ENCODE measurements around the gene MRPL17.
A peak's percentile ranks its signal among the peaks of the same experiment; 100 is the strongest.

Gene MRPL17

GRCh38 chr11:6682936-6683861, at the start of gene MRPL17:
Gene MRPL17, minus strand, starts transcription at chr11:6683340. Its CDS starts 44 bp downstream, at chr11:6683296.
- peaks cover 7% of the 10 kb centered on the region for H3K36me3 ChIP-seq (ENCODE audit: control insufficient read depth, insufficient read depth, low read length)
- no peaks in the 10 kb centered on the region for H3K27me3 ChIP-seq (replicated peaks; ENCODE audit: control insufficient read depth, insufficient read depth, low read length)
- H3K4me3 ChIP-seq (replicated peaks; ENCODE audit: low read depth, low read length), result peak within 1 kb of the TSS; percentile 94
- peak; percentile 94 for DNase-seq (ENCODE audit: extremely low read depth, insufficient read length)
- TF ChIP-seq, protein P1, sequence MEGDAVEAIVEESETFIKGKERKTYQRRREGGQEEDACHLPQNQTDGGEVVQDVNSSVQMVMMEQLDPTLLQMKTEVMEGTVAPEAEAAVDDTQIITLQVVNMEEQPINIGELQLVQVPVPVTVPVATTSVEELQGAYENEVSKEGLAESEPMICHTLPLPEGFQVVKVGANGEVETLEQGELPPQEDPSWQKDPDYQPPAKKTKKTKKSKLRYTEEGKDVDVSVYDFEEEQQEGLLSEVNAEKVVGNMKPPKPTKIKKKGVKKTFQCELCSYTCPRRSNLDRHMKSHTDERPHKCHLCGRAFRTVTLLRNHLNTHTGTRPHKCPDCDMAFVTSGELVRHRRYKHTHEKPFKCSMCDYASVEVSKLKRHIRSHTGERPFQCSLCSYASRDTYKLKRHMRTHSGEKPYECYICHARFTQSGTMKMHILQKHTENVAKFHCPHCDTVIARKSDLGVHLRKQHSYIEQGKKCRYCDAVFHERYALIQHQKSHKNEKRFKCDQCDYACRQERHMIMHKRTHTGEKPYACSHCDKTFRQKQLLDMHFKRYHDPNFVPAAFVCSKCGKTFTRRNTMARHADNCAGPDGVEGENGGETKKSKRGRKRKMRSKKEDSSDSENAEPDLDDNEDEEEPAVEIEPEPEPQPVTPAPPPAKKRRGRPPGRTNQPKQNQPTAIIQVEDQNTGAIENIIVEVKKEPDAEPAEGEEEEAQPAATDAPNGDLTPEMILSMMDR (IDR thresholded peaks at IDR 0.05; ENCODE audit: insufficient read depth, low read length, poor library complexity, severe bottlenecking), result peak; percentile 89

DNA sequence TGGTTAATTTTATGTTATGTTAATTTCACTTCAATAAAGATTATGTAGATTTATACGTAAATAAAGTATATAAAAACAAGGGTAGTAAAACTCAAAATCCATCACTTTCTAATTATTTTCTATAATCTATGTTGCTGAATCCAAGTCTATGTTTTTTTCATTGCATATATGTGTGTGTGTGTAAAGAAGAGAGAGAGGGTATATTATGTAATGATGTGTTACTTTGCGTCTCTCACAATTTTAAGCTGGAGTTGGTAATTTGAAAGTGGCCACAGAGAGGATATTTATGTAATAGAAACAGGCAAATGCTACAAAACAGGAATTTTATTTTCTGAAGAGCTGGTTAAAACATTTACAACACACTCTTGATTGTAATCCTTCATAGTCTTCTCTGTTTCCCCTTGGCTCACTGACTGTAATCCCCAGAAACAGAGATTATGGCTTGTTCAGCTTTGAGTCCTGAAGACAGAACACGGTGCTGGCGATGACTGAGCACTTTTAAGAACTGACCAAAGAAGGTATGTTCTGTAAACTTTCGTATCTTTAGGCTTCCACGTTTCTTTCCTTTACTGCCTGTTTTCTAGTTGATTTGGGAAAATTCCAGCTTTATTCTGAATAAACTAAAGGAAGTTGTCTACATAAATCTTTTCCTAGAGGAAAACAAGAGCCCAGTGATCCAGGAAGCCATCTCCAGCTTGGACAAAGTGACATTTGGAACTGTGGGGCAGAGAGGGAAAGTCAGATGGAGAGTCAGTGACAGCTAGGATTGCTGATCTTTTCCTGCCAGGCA, 45.0 kb upstream of the MRPL17 start:
- H3K27me3 ChIP-seq (replicated peaks; ENCODE audit: control insufficient read depth, insufficient read depth, low read length), result no peaks in the 10 kb centered on the region
- H3K4me3 ChIP-seq (replicated peaks; ENCODE audit: low read depth, low read length), result no peak overlapping the region
- no peak for DNase-seq (ENCODE audit: extremely low read depth, insufficient read length)
- TF ChIP-seq, protein P1 (IDR thresholded peaks at IDR 0.05; ENCODE audit: insufficient read depth, low read length, poor library complexity, severe bottlenecking), result no peak
- peaks cover 2% of the 10 kb centered on the region for H3K36me3 ChIP-seq (ENCODE audit: control insufficient read depth, insufficient read depth, low read length)

- H3K4me3 ChIP-seq (replicated peaks; ENCODE audit: low read depth, low read length), result no peak overlapping the region
- H3K27me3 ChIP-seq (replicated peaks; ENCODE audit: control insufficient read depth, insufficient read depth, low read length), result no peaks in the 10 kb centered on the region
- peaks cover 7% of the 10 kb centered on the region for H3K36me3 ChIP-seq (ENCODE audit: control insufficient read depth, insufficient read depth, low read length)
- TF ChIP-seq, protein P1 (IDR thresholded peaks at IDR 0.05; ENCODE audit: insufficient read depth, low read length, poor library complexity, severe bottlenecking), result no peak
- no peak for DNase-seq (ENCODE audit: extremely low read depth, insufficient read length)
Measured at GRCh38 chr11:6725386-6725896, 42.3 kb upstream of the MRPL17 start.

DNA sequence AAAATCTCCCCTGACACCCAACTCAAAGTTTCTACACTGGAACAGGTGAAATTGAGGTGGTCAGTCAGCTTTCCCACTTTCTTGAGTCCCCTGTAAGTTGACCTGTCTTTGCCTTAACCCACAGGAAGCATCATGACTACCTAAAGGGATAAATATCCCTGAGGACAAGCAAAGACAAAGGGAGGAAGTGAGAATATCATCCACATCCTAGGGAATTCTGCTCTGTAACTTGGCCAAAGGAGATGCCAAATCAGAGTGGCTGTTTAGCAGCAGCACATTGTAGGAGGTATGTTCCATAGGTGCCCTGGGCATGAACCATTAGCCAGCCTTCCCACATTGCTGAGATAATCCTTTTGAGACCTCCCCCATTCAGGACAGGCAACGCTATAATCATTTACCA, 40.9 kb upstream of the MRPL17 start:
- Histone ChIP-seq H3K36me3 (ENCODE audit: control insufficient read depth, insufficient read depth, low read length) (peaks cover 10% of the 10 kb centered on the region), H3K27me3 (replicated peaks; ENCODE audit: control insufficient read depth, insufficient read depth, low read length) (no peaks in the 10 kb centered on the region), H3K4me3 (replicated peaks; ENCODE audit: low read depth, low read length) (no peak overlapping the region)
- DNase-seq (ENCODE audit: extremely low read depth, insufficient read length), result no peak
- TF ChIP-seq, protein P1 (IDR thresholded peaks at IDR 0.05; ENCODE audit: insufficient read depth, low read length, poor library complexity, severe bottlenecking), result no peak

GRCh38 chr11:6721343-6721742, 38.2 kb upstream of the MRPL17 start:
- Histone ChIP-seq H3K4me3 (replicated peaks; ENCODE audit: low read depth, low read length) (no peak overlapping the region), H3K36me3 (ENCODE audit: control insufficient read depth, insufficient read depth, low read length) (peaks cover 8% of the 10 kb centered on the region), H3K27me3 (replicated peaks; ENCODE audit: control insufficient read depth, insufficient read depth, low read length) (no peaks in the 10 kb centered on the region)
- TF ChIP-seq, protein P1 (IDR thresholded peaks at IDR 0.05; ENCODE audit: insufficient read depth, low read length, poor library complexity, severe bottlenecking), result no peak
- no peak for DNase-seq (ENCODE audit: extremely low read depth, insufficient read length)
